CD4-positive, alpha-beta T cell treated with Interleukin-4 for 1 hour (primary cell): ENCODE results near the gene VPS41.
"Not testable (repeated sequence)": the region's sequence is repeated elsewhere in the genome, so short reads cannot be mapped to it uniquely, and the experiment has no call there.

Source experiments
- DNase-seq, 2 donors: peaks; one replicate each; pipeline ENCODE4 v3.0.0-alpha.2; 2020 to 2022

VPS41 gene

GRCh38 chr7:38854947-38855346, 54.0 kb downstream of the VPS41 start:
- DNase-seq, result not testable (repeated sequence)

DNA sequence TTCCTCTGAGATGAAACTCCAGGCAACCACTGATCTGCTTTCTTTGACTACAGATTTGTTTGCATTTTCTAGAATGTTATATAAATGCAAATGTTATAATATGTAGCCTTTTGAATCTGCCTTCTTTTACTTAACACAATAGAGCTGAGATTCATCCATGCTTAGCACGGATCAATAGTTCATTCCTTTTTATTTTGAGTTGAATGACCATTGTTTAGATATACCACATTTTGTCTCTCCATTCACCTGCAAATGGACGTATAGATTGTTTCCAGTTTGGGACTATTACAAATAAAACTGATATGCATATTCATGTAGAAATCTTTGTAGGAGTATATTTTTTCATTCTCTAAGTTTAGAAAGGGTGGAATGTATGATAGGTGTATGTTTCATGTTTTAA, 57.7 kb downstream of the VPS41 start:
- no peak for DNase-seq

DNA sequence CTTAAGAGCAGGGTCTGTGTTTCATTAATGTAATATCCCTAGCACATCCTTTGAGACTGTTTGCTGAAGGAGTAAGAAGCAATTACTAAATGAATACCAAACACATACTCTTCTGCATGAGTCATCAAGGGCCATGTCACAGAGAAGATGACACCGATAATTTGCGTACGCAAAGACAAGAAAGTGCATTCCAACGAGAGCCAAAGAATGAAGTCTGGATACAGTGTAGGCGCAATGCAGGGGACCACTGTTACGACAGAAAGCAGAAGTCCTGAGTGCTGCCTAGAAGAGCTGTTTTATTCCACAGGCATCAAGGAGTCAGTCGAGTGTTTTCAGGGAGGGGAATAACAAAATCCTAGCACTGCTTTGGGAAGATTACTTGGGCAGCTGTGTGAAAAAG, 62.7 kb downstream of the VPS41 start:
- DNase-seq, result no peak

- DNase-seq, result no peak
Observed at GRCh38 chr7:38844952-38845563, 63.9 kb downstream of the VPS41 start.

- no peak for DNase-seq
Observed at GRCh38 chr7:38842746-38843145, 66.2 kb downstream of the VPS41 start.

GRCh38 chr7:38840736-38841460, 68.1 kb downstream of the VPS41 start:
- DNase-seq, result no peak

- no peak for DNase-seq
Observed at GRCh38 chr7:38839851-38840250, 69.1 kb downstream of the VPS41 start.

DNA sequence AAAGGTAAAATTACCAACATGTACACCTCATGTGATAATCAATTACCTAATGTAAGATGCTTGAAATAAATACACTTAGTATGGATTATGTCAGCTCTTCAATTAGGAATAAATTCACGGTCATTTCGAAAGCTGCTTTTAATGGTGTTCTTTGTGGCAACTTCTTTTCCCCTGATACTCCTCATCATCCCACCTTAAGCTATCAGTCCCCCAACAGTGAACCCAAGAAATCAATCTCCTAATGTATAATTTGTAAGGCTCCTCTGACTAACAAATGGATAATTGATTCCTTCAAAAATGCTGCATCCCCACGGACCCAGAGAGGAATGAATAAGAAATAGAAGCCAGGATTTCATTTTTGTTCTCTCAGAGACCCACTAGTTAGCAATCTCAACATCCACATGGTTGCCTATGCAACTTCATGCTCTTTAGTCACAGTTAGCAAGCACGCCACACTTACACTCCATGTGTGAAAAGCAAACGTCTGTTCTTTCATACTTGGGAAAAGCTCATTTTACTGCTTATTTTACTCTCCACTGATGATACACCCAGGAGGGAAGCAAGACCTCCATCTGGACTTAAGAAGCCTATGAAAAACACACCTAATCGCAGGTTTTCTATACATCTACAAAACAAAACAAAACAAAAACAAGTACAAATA, 70.1 kb downstream of the VPS41 start:
- DNase-seq, result no peak

DNA sequence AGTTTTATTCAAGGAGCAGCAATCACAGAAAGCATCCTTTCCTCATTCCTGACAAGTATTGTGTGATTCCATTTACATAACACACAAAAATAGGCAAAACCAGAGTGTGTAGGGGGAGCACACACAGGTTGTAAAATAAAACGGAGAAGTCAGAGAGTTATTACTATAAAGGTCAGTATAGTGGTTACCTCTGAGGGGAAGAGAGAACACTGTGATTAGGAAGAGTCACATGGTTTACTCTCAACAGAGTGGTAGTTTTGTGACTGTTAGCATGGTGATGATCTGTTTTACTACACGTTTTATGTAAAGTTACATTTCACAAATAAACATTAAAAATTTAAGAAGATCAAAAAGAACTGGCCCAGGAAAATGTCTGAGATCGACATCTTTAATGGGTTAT, 74.6 kb downstream of the VPS41 start:
- no peak for DNase-seq

- no peak for DNase-seq
Observed at GRCh38 chr7:38833329-38833728, 75.7 kb downstream of the VPS41 start.

GRCh38 chr7:38831259-38831996, 77.6 kb downstream of the VPS41 start:
- no peak for DNase-seq

GRCh38 chr7:38830826-38831225, 78.2 kb downstream of the VPS41 start:
- no peak for DNase-seq

DNA sequence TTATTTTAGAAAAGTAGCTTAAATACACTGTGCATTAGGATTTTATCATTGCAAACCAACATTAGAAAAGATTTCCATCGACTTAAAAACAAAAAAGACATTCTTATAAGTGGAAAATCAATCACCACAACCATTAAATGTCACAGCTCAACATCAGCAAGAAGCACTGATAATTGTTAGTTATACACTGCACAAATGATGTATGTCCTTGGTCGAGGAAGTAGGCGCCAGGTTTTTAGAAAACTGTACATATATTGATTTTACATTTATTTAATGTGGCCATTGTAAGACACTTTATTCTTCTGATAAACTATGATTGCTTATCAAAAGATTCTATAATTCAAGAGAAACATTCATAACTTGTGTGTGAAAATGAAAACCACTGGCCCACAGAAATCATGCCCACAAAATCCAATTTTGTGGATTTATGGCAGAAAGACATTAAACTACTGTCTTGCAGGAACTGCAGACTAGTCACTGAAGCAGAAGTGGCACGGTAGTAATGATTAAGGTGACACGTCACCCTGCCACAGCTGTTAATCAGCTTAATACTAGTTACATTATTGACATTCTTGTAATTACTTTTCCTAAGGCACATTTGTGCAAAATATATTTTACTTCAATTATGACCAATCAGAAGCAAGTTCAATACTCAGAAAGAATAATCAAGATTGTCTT, 79.4 kb downstream of the VPS41 start:
- no peak for DNase-seq

- DNase-seq, result no peak
Observed at GRCh38 chr7:38828026-38828425, 81.0 kb downstream of the VPS41 start.

- no peak for DNase-seq
Observed at GRCh38 chr7:38825721-38826440, 83.1 kb downstream of the VPS41 start.

DNA sequence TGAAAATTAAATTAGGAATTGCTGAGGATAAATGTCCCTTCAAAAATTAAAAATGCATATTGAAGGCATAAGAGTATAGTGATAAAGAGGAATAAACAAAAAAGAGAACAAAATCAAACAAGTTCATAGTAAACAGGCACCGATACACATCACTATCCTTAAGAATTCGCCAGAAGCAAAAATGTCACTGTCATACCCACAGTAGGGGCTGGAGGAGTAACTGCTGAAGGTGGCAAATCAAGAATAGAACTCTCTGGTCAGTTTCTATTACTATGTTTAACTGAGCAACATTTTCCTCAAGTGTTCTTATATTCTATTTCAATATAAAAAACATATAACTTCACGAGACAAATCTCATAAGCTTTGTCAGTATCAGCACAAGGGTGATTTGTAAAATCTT, 84.0 kb downstream of the VPS41 start:
- no peak for DNase-seq

DNA sequence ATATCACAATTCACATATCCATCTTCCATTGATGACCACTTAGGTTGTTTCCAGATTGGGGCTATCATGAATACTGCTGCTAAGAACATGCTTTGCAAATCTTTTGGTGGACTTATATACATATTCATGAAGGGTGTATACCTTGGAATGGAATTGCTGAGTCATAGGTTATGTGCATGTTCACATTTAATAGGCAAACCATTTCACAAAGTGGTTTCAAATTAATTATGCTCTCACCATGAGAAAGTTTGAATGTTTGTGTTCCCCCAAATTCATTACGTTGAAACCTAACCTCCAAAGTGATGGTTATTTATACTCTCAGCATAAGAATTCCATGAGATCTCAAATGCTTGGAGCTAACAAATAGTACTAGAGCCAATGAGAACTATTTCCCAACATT, 86.4 kb downstream of the VPS41 start:
- no peak for DNase-seq

DNA sequence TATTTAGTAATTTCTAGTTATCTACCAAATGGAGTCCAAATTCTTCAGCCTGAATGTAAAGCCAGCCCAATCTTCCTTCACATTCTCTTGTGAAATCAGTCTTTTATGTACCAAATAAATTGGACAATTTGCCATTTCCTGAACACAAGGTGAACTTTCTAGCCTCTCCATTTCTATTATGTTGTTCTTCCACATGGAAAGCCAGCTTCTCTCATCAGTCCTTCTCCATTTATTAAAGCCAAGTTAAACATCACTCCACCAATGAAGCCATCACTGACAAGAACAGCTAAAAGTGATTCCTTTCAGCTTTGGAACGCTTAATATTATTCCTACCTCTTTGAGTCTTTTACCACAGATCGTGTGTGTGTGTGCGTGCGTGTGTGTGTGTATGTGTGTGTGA, 88.4 kb downstream of the VPS41 start:
- no peak for DNase-seq

GRCh38 chr7:38819463-38819862, 89.5 kb downstream of the VPS41 start:
- no peak for DNase-seq

DNA sequence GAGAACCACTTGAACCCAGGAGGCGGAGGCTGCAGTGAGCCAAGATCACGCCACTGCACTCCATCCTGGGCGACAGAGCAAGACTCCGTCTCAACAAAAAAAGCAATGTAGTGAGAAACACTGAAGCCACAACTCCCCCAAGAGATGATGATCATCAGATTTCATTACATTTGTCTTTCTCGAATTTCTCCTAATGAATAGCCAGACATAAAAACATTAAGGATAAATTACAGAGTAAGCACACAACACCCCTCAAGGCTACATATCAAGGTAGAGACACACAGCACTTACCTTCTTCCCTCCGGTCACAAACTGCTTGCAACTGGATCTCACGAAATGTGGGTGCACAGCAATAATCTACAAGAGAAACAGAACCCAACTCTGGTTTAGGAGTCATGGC, 91.5 kb downstream of the VPS41 start:
- DNase-seq, result no peak

DNA sequence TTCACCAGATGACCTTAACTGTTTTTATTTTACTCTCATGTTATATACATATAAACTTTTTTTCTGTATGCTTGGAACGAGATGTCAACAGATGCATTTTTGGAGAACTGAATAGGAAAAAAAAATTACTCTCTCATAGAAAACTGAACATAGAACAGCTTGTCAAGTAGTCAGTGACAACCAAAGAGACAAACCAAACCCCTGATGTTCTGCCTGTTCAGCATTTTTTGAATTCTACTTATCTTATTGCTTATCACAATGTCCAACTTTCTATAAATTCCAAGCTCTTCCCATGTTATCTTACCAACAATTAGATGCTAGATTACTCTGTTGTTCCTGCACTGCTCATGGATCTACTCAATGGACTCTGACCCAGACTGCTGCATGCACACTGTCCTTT, 95.2 kb downstream of the VPS41 start:
- no peak for DNase-seq

- no peak for DNase-seq
Observed at GRCh38 chr7:38806912-38807311, 102.1 kb downstream of the VPS41 start.
